H1 (cell line): ENCODE data around the gene ING1.

Experiments used
- CBX8 ChIP-seq: fragments of 300-800, 300-1000 bp; sonication (generic); IDR thresholded peaks from 2 replicates; pipeline ENCODE4 v1.7.1; 2016; ENCODE audit warnings: low read depth, low read length, borderline replicate concordance
- CEBPB ChIP-seq: IDR thresholded peaks from 2 replicates; pipeline ENCODE4 v1.6.1; 2012; ENCODE audit warnings: low read depth, low read length
- CREB1 ChIP-seq: IDR thresholded peaks from 2 replicates; pipeline ENCODE4 v1.6.1; 2012; ENCODE audit warnings: inconsistent platforms
- CTCF ChIP-seq, 3 experiments: IDR thresholded peaks; 1 replicate in 2 of 3; 2 replicates in 1 of 3; pipeline versions ENCODE4 v1.5.1 to v1.6.1; 2011; ENCODE audit warnings: low read length in 3 of 3, mild to moderate bottlenecking in 3 of 3, inconsistent platforms in 2 of 3, low read depth in 1 of 3, moderate library complexity in 1 of 3; ENCODE audit not compliant: insufficient read depth in 1 of 3; ENCODE audit errors: control extremely low read depth in 1 of 3
- E2F6 ChIP-seq: IDR thresholded peaks from 2 replicates; pipeline ENCODE4 v1.6.1; 2012; ENCODE audit warnings: inconsistent platforms
- EGR1 ChIP-seq: IDR thresholded peaks from 2 replicates; pipeline ENCODE4 v1.6.1; 2011; ENCODE audit warnings: low read depth, low read length, borderline replicate concordance
- EP300 ChIP-seq, 2 experiments: IDR thresholded peaks; 1 replicate in 1 of 2; 2 replicates in 1 of 2; pipeline ENCODE4 v1.6.1; 2011 to 2012; ENCODE audit warnings: low read depth in 2 of 2, low read length in 2 of 2, mild to moderate bottlenecking in 2 of 2, borderline replicate concordance in 1 of 2, inconsistent platforms in 1 of 2, moderate library complexity in 1 of 2
- JUND ChIP-seq: IDR thresholded peaks from 2 replicates; pipeline ENCODE4 v1.6.1; 2011; ENCODE audit warnings: mild to moderate bottlenecking, improper control_type of control experiment, low read length
- POLR2AphosphoS5 ChIP-seq: IDR thresholded peaks from 2 replicates; pipeline ENCODE4 v1.6.1; 2011; ENCODE audit warnings: low read depth, low read length
- RAD21 ChIP-seq, 2 experiments: IDR thresholded peaks in 1 of 2; conservative IDR thresholded peaks in 1 of 2; 2 replicates each; pipeline ENCODE4 v1.6.1; 2011; ENCODE audit warnings: low read depth in 2 of 2, low read length in 2 of 2, improper control_type of control experiment in 1 of 2, inconsistent platforms in 1 of 2, mild to moderate bottlenecking in 1 of 2, moderate library complexity in 1 of 2
- YY1 ChIP-seq: IDR thresholded peaks from 2 replicates; pipeline ENCODE4 v1.6.1; 2011; ENCODE audit warnings: low read depth, mild to moderate bottlenecking, low read length

DNA sequence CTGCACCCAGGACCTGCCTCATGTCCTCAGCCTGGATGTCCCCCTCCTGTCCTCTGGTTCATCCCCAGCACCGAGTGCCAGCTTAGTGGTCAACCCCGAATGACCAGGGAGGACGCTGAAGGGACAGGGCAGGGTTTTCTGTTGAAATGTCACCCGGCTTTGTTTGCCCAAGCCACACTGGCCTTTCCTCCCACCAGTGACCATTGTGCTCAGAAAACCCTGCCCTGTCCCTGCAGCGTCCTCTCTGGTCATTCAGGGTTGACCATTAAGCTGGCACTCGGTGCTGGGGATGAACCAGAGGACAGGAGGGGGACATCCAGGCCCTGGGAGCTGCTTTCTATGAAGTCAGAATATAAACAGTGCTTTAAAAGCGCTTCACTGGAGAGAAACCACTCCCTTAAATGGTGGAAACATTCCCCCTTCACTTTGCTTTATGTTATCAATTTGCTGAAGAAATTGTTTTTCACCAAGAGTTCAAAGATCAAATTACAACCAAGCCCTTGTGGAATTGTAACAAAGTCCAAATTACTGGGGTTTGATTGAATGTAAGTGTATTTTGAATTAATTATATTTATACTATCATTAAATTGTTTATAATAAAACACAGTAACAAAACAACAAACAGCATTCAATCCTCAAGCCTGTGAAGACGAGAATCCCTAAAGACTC, 29.0 kb upstream of the ING1 start:
- TF ChIP-seq EGR1 (no peak), RAD21 (IDR thresholded peaks at IDR 0.05 in 1 of 2, conservative IDR thresholded peaks at IDR 0.05 in 1 of 2; ENCODE audit: low read depth in 2 of 2, low read length in 2 of 2) (no peak), CTCF (IDR thresholded peaks at IDR 0.05; ENCODE audit: control extremely low read depth in 1 of 3, insufficient read depth in 1 of 3, low read depth in 1 of 3, low read length in 3 of 3) (no peak), YY1 (no peak), JUND (no peak), CREB1 (no peak), EP300 (IDR thresholded peaks at IDR 0.05; ENCODE audit: borderline replicate concordance in 1 of 2, low read depth in 2 of 2, low read length in 2 of 2) (no peak), CEBPB (no peak), E2F6 (no peak), CBX8 (no peak), POLR2AphosphoS5 (no peak)
